ENCODE measurements around the gene SIN3A. TPM values are rescaled to one million over a fixed set of nuclear protein-coding genes. Genes with fewer than 3 reads are reported as not detected.

SIN3A gene
- total RNA-seq, 3 donors from 2014 or later = 52.6 to 75.3 (median 60.6) TPM

- no peak overlapping the region for H3K4me3 ChIP-seq
- H3K4me1 ChIP-seq (ENCODE audit: low read depth) = no peaks in the 10 kb centered on the region
- TF ChIP-seq CTCF (IDR thresholded peaks at IDR 0.05) = no peak
- DNase-seq = no peak
- no peak for ATAC-seq
- no peaks in the 10 kb centered on the region for H3K9me3 ChIP-seq
- intact Hi-C loops (cut with DNase I, micrococcal nuclease) = no loop called here
- H3K36me3 ChIP-seq (ENCODE audit: low read depth) = no peaks in the 10 kb centered on the region
These were observed 19.8 kb downstream of the SIN3A start for GRCh38 chr15:75431682-75432081.

GRCh38 chr15:75431270-75431669, 20.2 kb downstream of the SIN3A start:
- intact Hi-C loops (cut with DNase I, micrococcal nuclease) = no loop called here
- Histone ChIP-seq H3K4me1 (ENCODE audit: low read depth) (no peaks in the 10 kb centered on the region), H3K9me3 (no peaks in the 10 kb centered on the region), H3K36me3 (ENCODE audit: low read depth) (no peaks in the 10 kb centered on the region), H3K4me3 (no peak overlapping the region)
- DNase-seq = no peak
- TF ChIP-seq CTCF (IDR thresholded peaks at IDR 0.05) = no peak
- no peak for ATAC-seq

- DNase-seq (no peak), ATAC-seq (no peak)
- no peak overlapping the region for H3K4me3 ChIP-seq
- TF ChIP-seq CTCF (IDR thresholded peaks at IDR 0.05) = no peak
- H3K36me3 ChIP-seq (ENCODE audit: low read depth) = no peaks in the 10 kb centered on the region
- H3K9me3 ChIP-seq = no peaks in the 10 kb centered on the region
- intact Hi-C loops (cut with DNase I, micrococcal nuclease) = no loop called here
- H3K4me1 ChIP-seq (ENCODE audit: low read depth) = no peaks in the 10 kb centered on the region
These were observed 21.2 kb downstream of the SIN3A start for GRCh38 chr15:75430259-75430658.

- ATAC-seq (no peak), DNase-seq (no peak)
- Histone ChIP-seq H3K9me3 (no peaks in the 10 kb centered on the region), H3K4me3 (no peak overlapping the region), H3K4me1 (ENCODE audit: low read depth) (no peaks in the 10 kb centered on the region), H3K36me3 (ENCODE audit: low read depth) (no peaks in the 10 kb centered on the region)
- intact Hi-C loops (cut with DNase I, micrococcal nuclease) = no loop called here
- TF ChIP-seq CTCF (IDR thresholded peaks at IDR 0.05) = no peak
These were observed 23.3 kb downstream of the SIN3A start for GRCh38 chr15:75428152-75428551.

GRCh38 chr15:75425966-75426500, 25.5 kb downstream of the SIN3A start:
- no peaks in the 10 kb centered on the region for H3K36me3 ChIP-seq (ENCODE audit: low read depth)
- no peak for TF ChIP-seq CTCF (IDR thresholded peaks at IDR 0.05)
- no peak overlapping the region for H3K4me3 ChIP-seq
- intact Hi-C loops (cut with DNase I, micrococcal nuclease) = no loop called here
- no peaks in the 10 kb centered on the region for H3K4me1 ChIP-seq (ENCODE audit: low read depth)
- ATAC-seq (no peak), DNase-seq (no peak)
- no peaks in the 10 kb centered on the region for H3K9me3 ChIP-seq

- no peaks in the 10 kb centered on the region for H3K36me3 ChIP-seq (ENCODE audit: low read depth)
These were observed 28.9 kb downstream of the SIN3A start for GRCh38 chr15:75422554-75422953.

More at GRCh38 chr15:75422554-75422953, 28.9 kb downstream of the SIN3A start:
- intact Hi-C loops (cut with DNase I, micrococcal nuclease) = no loop called here
- ATAC-seq (no peak), DNase-seq (no peak)
- TF ChIP-seq CTCF (IDR thresholded peaks at IDR 0.05) = no peak
- H3K9me3 ChIP-seq = no peaks in the 10 kb centered on the region
- H3K4me3 ChIP-seq = no peak overlapping the region
- H3K4me1 ChIP-seq (ENCODE audit: low read depth) = no peaks in the 10 kb centered on the region
